GM18907 (cell line): ENCODE measurements around the gene FAM120B.

Experiments used
- ATAC-seq: cut with Tn5 transposase; IDR thresholded peaks from one replicate; pipeline ENCODE4 v1.9.1; 2021; ENCODE audit warnings: mild to moderate bottlenecking, moderate library complexity; ENCODE audit not compliant: unreplicated experiment

FAM120B gene

DNA sequence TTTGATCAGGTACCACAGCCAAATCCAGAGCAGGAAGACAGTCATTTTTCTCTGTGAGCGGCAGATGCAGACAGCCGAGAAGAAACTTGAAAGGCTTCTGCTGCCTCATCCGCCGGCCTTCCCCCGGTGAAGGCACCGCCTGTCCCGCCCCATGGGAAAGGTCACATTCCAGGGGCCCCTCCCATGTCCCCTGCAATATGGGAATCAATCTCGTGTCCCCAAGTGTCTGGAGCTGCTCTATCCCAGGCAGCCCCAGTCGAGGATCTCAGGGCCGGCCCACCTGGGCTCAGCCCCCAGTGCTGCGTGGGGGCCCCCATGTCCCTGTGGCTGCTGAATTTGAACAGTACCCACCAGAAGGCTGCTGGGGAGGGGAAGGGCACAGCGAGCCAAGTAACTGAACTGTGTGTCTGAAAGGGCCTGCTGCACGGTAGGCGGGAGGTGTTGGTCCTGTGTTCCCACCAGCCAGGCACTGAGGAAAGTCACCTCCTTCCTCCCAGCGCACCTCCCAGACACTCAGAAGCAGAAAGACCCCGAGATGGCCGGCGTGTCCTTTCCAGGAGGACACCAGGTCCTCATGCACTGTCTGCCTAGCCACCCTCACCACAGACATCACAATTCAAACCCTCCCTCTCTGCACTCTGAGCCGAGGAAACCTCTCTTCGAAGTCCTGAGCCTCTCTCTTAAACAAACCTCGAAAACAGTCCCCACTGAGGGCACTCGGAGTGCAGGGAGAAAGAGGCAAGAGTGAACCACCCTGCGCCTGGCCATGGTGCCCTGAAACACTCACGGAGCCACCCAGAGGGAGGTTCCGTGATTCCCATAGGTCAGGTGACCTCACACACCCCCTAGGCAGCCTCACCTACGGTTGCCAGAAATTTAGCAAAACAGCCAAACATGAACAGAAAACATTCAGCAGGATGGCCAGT, 147.3 kb downstream of the FAM120B start:
- no peak for ATAC-seq

DNA sequence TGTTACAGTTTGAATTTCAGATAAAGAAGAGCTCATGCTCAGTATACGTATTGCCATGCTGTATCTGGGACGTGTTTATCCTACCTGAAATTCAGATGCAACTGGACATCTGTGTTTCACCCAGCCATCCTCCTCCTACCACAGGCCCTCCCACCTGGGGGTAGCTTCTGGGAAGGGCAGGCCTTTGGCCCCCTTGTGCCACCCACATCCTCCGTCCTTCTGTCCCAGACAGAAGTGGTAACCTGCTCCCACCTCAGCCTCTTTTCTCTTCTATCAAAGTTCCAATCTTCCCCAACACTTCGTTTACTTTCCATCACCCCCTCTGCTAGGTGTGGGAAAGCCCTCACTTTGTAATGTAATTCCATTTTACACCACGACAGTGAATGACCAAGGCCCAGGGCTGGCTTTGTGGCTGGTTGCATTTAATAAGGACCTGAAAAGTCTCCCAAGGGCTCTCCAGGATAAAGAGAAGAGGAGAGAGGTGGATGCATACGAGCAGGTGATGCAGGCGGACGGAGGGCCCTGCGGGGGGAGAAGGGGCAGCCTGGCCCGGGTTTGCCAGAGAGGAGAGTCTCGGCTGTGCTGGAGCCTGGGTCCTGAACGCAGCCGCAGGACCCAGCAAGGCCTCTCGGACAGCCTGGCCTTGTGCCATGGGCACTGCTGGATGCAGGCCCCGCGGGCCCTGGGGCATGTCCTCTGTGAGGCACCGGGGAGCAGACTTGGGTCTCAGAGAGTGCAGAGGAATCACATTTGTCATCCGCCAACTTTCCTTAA, 148.1 kb downstream of the FAM120B start:
- ATAC-seq: no peak

- ATAC-seq: no peak
These were observed 148.9 kb downstream of the FAM120B start for GRCh38 chr6:170455335-170455979.

- no peak for ATAC-seq
These were observed 149.8 kb downstream of the FAM120B start for GRCh38 chr6:170456334-170456733.
